GM19372 (cell line): ENCODE data around the gene DOK4.

ENCODE experiments used
- ATAC-seq: cut with Tn5 transposase; IDR thresholded peaks from one replicate; pipeline ENCODE4 v1.9.1; 2021; ENCODE audit warnings: mild to moderate bottlenecking, low read depth, moderate library complexity; ENCODE audit not compliant: unreplicated experiment

DOK4 gene

DNA sequence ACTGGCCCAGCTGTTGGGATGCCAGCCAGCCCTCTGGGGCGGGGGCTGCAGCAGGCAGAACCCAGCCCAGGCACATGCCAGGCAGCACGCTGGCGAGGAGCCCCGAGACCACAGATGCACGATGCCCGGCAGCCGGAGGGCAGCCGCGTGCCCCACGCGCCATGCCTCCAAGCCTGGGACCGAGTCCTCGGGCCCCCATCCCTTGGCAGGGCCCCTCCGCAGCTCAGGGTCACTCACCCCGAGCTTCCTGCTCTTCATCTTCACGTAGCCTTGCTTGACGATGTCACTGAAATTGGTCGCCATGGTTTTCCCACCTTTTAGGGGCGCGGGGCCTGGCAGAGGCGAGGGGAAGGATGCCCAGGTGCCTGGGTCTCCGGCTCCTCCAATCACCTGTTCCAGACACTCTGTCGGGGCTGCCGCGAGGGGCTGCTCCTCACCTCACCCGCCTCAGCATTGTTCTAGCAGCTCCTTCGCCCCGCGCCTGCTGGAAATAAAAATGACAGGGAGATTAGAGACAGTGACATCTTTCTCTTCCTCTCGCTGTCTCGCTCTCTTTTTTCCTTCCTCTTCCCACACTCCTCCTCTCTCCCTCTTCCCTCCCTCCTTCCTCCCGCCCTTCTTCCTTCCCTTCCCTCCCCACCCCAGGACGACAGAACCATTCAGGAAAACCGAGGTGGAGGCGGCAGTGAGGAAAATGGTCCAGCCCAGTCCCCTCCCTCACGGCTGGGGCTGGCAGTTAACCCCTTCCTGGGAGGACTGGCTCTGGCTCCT, 6.9 kb downstream of the DOK4 start:
- ATAC-seq, result no peak

DNA sequence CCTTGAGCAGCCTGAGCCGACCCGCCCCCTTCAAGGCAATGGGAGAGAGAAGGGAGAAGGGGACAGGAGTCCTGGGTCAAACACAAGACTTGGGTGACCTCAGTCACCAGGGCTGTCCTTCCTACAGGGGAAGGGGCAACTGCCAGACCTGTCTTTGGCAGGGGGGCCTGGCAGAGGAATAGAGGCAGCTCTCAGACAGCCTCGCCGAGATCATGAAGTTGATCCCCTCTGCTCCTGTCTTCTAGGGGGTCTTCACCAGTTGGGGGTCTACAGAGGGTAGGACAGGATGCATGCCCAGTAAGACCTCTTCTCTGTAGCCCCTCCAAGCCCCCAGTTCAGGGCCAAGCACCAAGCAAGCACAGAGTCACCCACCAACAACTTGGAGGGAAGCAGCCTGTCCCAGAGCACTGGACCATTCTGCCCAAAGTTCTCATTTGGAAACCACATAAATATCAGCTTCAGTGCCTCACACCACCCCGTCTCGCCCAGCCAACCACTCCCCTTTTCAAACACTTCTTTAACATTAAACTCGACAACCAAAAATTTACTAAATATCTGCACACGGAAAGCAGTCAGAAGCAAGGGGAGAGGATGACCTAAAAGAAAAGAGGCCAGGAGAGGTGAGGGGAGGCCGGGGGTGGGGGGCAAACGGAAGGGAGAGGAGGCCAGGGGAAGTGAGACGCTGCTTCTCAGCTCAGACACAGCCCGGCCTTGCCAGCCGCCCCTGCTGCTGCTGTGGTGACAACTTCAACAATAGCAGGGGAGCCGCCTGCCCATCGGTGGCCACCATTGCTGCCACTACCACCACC, 7.7 kb downstream of the DOK4 start:
- ATAC-seq, result no peak

GRCh38 chr16:57477531-57478202, 8.6 kb downstream of the DOK4 start:
- ATAC-seq, result no peak

DNA sequence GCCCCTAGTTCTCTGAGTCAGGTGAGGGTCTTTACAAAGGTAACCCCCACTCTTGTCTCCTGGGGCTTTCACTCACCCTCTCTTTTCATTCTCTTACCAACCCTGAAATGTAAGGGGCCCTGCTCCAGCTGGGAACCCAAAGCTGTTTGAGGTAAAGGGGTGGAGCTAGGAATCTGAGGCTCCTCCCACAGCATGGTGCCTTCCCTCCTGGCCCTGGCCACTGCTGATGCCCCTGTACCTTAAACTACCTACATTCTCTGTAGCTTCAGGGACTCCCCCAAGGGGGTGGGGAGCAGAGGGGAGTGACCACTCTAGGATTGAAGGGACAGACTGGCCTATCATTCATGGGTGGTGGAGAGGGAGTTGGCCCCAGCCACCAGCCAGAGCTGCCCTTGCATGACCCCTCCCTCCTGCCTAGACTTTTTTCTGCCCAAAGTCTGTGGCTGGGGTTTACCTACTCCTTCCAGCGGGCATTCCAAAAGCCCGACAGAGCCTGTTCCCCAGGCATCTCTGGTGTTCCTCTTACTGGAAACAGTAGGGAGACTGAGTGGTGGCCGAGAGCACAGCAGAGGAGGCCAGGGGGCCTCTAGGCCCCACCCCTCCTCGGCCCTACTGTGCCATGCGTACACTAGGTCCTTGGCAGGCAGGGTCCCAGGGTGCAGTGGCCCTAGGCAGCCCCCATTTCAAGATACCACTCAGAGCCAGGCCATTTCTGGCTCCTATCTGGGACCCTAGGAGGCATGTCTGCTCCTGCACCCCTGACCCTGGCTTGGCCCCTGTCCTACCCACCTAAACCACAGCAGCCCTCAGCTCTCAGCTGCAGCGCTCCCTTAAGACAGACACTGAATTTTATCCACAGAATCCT, 9.5 kb downstream of the DOK4 start:
- no peak for ATAC-seq

DNA sequence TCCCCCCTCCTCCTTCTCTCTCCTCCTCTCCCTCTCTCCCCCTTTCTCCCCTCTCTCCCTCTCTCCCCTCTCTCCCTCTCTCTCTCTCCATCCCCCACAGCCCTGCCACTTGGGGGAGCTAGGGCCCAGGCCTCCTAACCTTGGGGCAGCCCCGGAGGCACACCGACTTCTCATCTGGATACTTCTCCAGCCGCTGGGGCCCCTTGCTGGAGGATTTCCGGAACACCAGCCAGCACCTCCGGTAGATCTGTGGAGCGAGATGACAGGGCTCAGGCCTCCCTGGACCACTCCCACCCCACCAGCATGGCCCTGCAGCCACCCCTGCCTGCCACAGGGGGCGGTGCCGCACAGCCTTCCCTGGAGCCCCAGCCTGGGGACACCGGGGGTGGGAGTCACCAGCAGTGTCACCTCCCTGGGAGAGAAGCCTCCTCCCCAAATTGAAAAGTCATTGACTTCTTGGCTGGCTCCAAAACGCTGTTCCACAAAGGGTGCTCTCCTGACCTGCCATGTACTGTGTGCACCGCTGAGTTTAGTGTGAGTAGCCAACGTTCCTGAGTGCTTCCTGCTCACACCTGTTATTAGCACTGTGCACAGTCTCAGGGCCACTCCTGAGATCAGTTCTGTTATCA, 10.5 kb downstream of the DOK4 start:
- ATAC-seq, result peak; percentile 86

- no peak for ATAC-seq
Observed at GRCh38 chr16:57474671-57475661, 11.3 kb downstream of the DOK4 start.

GRCh38 chr16:57473906-57474305, 12.4 kb downstream of the DOK4 start:
- ATAC-seq, result no peak

DNA sequence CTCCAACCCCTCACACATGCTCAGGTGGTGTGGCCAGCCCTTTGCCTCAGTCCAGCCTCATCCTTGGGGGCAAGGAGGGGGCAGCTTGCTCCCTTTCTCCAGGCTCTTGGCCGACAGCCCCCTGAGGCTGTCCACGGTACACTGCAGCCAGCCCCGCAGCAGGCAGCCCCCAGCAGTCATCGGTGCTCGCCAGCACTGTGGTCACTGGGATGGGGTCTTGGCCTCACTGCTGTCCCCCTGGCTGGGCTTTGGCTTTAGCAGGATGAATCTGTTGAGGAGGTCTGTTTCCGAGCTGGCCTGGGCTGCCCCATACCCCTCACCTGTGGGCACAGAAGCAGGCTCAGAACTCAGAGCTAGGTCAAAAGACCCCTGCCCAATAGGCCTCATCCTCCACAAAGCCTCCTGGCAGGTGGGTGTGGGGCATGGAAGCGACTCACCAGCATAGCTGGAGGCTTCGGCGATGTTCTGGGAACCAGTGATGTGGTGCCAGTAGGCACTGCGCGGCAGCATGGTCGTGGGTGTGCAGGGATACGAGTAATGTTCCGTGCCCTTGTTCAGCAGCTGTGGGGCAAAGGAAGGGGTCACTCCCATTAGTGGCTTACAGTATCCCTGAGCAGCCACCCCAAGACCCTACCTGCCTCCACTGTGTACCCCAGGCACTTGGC, 13.0 kb downstream of the DOK4 start:
- ATAC-seq, result no peak

DNA sequence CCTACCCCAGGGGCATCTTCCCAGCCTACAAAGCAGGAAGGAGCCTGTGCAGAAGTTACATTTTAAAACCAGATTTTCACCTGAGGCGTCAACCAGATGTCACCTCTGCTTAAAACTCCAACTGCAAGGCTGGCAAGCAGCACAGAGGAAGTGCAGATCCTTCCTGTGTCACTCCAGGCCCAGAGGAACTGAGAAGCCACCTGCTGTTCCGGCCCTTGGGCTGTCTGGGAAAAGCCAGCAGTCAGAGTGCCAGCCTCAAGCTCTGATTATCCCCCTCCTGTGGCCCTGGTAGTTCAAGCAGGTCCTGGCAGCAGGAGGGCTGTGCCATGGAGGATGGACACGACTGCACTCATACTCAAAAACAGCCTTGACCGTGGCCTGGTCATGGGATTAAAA, 13.6 kb downstream of the DOK4 start:
- ATAC-seq, result no peak

- no peak for ATAC-seq
Observed at GRCh38 chr16:57471852-57472664, 14.2 kb downstream of the DOK4 start.

DNA sequence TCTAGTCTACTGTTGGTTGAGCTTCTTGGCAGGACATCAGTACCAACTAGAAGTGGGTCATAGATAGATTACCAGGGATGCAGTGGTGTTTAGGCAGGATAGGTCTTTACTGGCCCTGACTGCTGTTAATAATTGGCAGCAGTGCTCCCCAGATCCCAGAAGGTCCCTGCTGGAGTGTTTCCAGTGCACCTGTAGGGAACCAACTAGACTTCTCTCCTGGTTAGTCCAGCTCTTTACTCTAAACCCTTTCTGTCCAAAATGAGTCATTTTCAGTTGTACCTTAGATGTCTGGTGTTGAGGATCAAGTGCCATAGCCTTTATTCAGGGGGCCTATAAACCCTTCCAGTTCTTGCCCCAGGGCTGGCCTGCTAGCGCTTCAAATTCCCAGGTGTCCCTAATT, 15.1 kb downstream of the DOK4 start:
- no peak for ATAC-seq

- no peak for ATAC-seq
Observed at GRCh38 chr16:57470711-57471110, 15.6 kb downstream of the DOK4 start.

- no peak for ATAC-seq
Observed at GRCh38 chr16:57469917-57470470, 16.3 kb downstream of the DOK4 start.

GRCh38 chr16:57469046-57469445, 17.2 kb downstream of the DOK4 start:
- ATAC-seq, result no peak

DNA sequence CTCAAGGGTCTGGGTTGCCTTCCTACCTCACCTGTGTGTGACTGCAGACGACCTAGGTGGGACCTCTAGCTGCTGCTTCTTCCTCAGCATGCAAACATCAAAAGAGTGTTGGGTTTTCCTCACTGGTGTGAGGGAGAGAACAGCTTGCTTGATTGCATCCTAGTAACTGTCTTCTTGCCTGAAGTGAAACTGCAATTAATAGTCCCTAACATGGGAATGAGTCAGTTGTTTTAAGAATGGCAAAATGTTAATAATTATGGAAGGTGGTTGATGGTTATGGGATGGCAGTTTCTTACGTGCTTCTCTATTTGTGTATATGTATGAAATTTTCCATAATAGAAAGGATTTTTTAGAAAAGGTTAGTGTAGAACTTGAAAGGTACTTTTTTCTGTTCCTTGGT, 17.9 kb downstream of the DOK4 start:
- no peak for ATAC-seq

DNA sequence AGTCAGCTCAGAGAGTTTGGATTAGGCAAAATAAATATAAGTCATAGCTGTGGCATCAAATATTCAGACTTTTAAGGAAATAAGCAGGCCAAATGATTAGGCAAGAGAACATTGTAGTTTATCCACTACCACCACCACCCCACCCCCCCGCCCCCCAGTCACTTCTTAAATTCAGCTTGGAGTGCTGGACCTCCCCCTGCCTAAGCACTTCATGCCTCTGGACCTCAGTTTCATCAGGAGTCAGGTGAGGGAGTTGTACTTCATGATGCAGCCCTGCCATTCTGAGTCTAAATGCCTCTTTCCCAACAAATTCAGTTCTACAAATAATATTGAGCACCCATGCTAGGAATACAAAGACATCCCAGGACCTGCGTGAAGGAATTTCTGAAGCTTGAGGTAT, 21.8 kb downstream of the DOK4 start:
- ATAC-seq, result no peak

DNA sequence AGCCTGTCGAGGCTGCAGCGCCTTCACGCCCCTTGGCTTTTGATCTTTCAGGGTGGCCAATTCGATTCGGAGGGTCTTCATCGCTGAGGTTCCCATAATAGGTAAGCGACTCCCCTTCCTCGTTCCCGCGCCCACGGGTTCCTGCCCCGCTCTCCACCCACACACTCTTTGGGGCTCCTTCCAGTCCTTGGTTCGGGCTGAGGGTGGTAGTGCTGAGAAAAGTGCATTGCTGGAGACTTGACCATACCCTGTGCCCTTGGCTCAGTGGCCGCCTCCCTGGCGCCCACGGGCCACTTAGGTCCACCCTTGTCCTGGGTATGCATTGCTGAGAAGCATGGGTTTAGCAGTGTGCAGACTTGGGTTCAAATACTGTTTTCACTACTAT, 23.3 kb downstream of the DOK4 start:
- ATAC-seq, result no peak
